NCI-H1417 (cell line): ENCODE data around the gene GPR183.
"Not testable (repeated sequence)": the region's sequence is repeated elsewhere in the genome, so short reads cannot be mapped to it uniquely, and the experiment has no call there.

Experiments used
- DNase-seq, 3 experiments: peaks; one replicate each; lab custom pipeline; 2025; lab: John Stamatoyannopoulos, UW

The GPR183 gene

GRCh38 chr13:99270518-99270917 is 36.7 kb downstream of the GPR183 start:
- DNase-seq: no peak

- DNase-seq: peak; percentile 19 to 67 (median 44)
Measured at GRCh38 chr13:99269627-99270241, 37.5 kb downstream of the GPR183 start.

GRCh38 chr13:99268822-99269221 is 38.4 kb downstream of the GPR183 start:
- no peak for DNase-seq

- DNase-seq: no peak
Measured at GRCh38 chr13:99267927-99268326, 39.3 kb downstream of the GPR183 start.

GRCh38 chr13:99266827-99267226 is 40.4 kb downstream of the GPR183 start:
- no peak for DNase-seq

GRCh38 chr13:99265821-99266426 is 41.3 kb downstream of the GPR183 start:
- DNase-seq: peak; percentile 40 to 78 (median 71)

- DNase-seq: peak in 2 of 3 experiments; percentile 15 to 60
Measured at GRCh38 chr13:99265162-99265800, 41.9 kb downstream of the GPR183 start.

- DNase-seq: no peak
Measured at GRCh38 chr13:99264051-99264450, 43.1 kb downstream of the GPR183 start.

GRCh38 chr13:99263126-99263785 is 43.9 kb downstream of the GPR183 start:
- DNase-seq: no peak

GRCh38 chr13:99261059-99261458 is 46.1 kb downstream of the GPR183 start:
- no peak for DNase-seq

GRCh38 chr13:99260216-99260615 is 47.0 kb downstream of the GPR183 start:
- no peak for DNase-seq

- DNase-seq: no peak
Measured at GRCh38 chr13:99258946-99259345, 48.3 kb downstream of the GPR183 start.

- no peak for DNase-seq
Measured at GRCh38 chr13:99258210-99258860, 48.9 kb downstream of the GPR183 start, which contains the start of gene GPR18. TSS of gene GPR18 (minus strand) at chr13:99258379. CDS start at chr13:99255872, 2,507 bp downstream.

GRCh38 chr13:99257291-99257690 is 49.9 kb downstream of the GPR183 start:
- no peak for DNase-seq

GRCh38 chr13:99256709-99257108 is 50.5 kb downstream of the GPR183 start:
- no peak for DNase-seq

- no peak for DNase-seq
Measured at GRCh38 chr13:99256283-99256682, 50.9 kb downstream of the GPR183 start.

- no peak for DNase-seq
Measured at GRCh38 chr13:99255271-99255670, 51.9 kb downstream of the GPR183 start.

- DNase-seq: peak in 2 of 3 experiments; percentile 35 to 76
Measured at GRCh38 chr13:99254830-99255229, 52.4 kb downstream of the GPR183 start.

GRCh38 chr13:99251921-99252320 is 55.3 kb downstream of the GPR183 start:
- no peak for DNase-seq

- DNase-seq: no peak
Measured at GRCh38 chr13:99250982-99251825, 56.0 kb downstream of the GPR183 start.

- DNase-seq: not testable (repeated sequence)
Measured at GRCh38 chr13:99249606-99250005, 57.6 kb downstream of the GPR183 start.
